Stimulated activated naive B cell treated with anti-CD40 and anti-IgM and Interleukin-4, amounts not matched to agents 10 μg/mL and 1 μg/mL and 100 μg/mL, for 72 hours (primary cell): ENCODE results near the gene MSI2.
A peak's percentile ranks its signal among the peaks of the same experiment; 100 is the strongest.

ENCODE experiments used
- ATAC-seq, 2 donors: fragments of 150-1000 bp; cut with Tn5 transposase; replicated peaks; 2 replicates each; pipeline ENCODE4 v1.10.0; 2021; ENCODE audit warnings: moderate library complexity in 1 of 2
- DNase-seq: peaks from one replicate; pipeline ENCODE4 v3.0.0; 2021
- H3K27ac Mint-ChIP-seq: one replicate; pipeline ENCODE4 v1.8.0; 2022; ENCODE audit warnings: mild to moderate bottlenecking, mixed read lengths
- H3K27me3 Mint-ChIP-seq, 2 donors: one replicate each; pipeline ENCODE4 v1.8.0; 2022; ENCODE audit warnings: mixed read lengths in 2 of 2
- H3K36me3 Mint-ChIP-seq, 2 donors: one replicate each; pipeline ENCODE4 v1.8.0; 2022; ENCODE audit warnings: mixed read lengths in 2 of 2, mild to moderate bottlenecking in 1 of 2
- H3K4me1 Mint-ChIP-seq, 2 donors: one replicate each; pipeline ENCODE4 v1.8.0; 2022; ENCODE audit warnings: mixed read lengths in 2 of 2, mild to moderate bottlenecking in 1 of 2
- H3K4me3 Mint-ChIP-seq, 2 donors: one replicate each; pipeline ENCODE4 v1.8.0; 2022; ENCODE audit warnings: mild to moderate bottlenecking in 2 of 2, mixed read lengths in 2 of 2, moderate library complexity in 1 of 2
- H3K9me3 Mint-ChIP-seq, 2 donors: one replicate each; pipeline ENCODE4 v1.8.0; 2022; ENCODE audit warnings: mixed read lengths in 2 of 2, mild to moderate bottlenecking in 1 of 2

The MSI2 gene

DNA sequence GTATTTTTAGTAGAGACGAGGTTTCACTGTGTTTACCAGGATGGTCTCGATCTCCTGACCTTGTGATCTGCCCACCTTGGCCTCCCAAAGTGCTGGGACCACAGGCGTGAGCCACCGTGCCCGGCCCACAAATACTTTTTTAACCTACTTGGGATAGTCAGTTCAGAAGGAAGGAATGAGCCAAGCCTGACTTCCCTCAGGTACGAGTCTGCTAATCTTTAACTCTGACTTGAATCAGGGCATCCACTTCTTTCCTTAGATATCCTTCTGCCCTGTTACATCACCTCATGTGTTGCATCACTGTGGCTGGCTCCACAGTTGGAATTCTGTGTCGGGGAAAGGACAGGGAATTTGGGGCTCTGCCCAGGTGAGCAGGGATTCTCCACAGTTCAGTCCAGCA lies 120.8 kb downstream of the MSI2 start:
- no peaks in the 10 kb centered on the region for H3K9me3 Mint-ChIP-seq
- DNase-seq: no peak
- peaks cover 30 to 55% of the 10 kb centered on the region in 2 donors for H3K36me3 Mint-ChIP-seq
- H3K4me3 Mint-ChIP-seq: no peak overlapping the region
- peaks cover 21 to 45% of the 10 kb centered on the region in 2 donors for H3K4me1 Mint-ChIP-seq
- H3K27me3 Mint-ChIP-seq: no peaks in the 10 kb centered on the region
- H3K27ac Mint-ChIP-seq: no peak overlapping the region
- ATAC-seq: no peak

GRCh38 chr17:57379237-57379894 lies 123.0 kb downstream of the MSI2 start:
- Mint-ChIP-seq H3K4me1 (peaks cover 30 to 45% of the 10 kb centered on the region in 2 donors), H3K9me3 (peaks cover 0 to 2% of the 10 kb centered on the region in 2 donors), H3K27me3 (no peaks in the 10 kb centered on the region), H3K36me3 (peaks cover 31 to 55% of the 10 kb centered on the region in 2 donors), H3K4me3 (peak overlapping the region; percentile 12 to 40), H3K27ac (peak overlapping the region; percentile 88)
- no peak for DNase-seq
- ATAC-seq: no peak

DNA sequence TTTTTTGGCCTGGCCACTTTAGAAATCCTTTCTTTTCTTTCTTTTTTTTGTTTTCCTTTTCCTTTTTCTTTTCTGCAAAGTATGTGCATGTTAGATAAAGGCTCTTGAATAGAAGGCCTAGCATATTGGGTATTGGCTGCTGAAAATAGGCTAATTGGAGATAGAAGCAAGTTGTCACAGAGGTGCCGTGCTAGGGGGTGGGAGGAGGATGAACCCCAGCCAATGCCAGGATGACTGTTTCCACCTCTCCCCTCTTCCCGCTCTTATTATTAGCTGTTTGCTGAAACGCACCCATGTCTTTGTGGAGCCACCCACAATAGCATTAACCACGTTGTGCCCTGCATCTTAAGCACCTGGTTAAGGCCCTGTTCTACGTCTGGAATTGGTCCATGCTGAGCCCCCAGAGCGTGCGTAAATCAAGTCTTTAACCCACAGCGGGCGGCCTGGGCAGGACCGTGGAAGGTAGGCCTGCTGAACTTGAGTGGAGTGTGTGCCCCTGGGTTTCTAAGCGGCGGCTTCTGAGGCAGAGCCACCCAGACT lies 123.6 kb downstream of the MSI2 start:
- Mint-ChIP-seq H3K4me1 (peaks cover 31 to 50% of the 10 kb centered on the region in 2 donors), H3K36me3 (peaks cover 34 to 58% of the 10 kb centered on the region in 2 donors), H3K9me3 (peaks cover 0 to 3% of the 10 kb centered on the region in 2 donors), H3K4me3 (peak overlapping the region in 1 of 2 donors; percentile 40), H3K27ac (peak overlapping the region; percentile 88), H3K27me3 (no peaks in the 10 kb centered on the region)
- ATAC-seq (no peak), DNase-seq (no peak)

DNA sequence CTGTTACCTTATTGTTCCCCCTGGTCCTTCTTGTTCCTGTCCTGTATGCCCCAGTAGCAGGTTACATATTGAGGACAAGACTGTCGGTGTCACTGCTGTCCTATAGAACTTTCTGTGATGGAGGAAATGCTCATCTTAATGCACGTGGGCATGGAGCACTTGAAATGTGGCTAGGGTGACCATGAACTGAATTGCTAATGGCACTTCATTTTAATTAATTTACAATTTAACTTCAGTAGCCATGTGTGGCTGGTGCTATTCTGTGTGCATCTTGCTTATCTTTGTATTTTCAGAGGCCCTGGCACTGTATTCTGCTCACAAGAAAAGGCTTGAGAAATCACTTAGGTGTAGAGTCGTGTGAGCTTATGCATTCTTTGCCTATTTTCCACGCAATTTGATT lies 125.2 kb downstream of the MSI2 start:
- DNase-seq (no peak), ATAC-seq (no peak)
- H3K9me3 Mint-ChIP-seq: peaks cover 0 to 3% of the 10 kb centered on the region in 2 donors
- H3K4me3 Mint-ChIP-seq: no peak overlapping the region
- peaks cover 34 to 60% of the 10 kb centered on the region in 2 donors for H3K36me3 Mint-ChIP-seq
- H3K27me3 Mint-ChIP-seq: no peaks in the 10 kb centered on the region
- H3K4me1 Mint-ChIP-seq: peaks cover 37 to 52% of the 10 kb centered on the region in 2 donors
- no peak overlapping the region for H3K27ac Mint-ChIP-seq

GRCh38 chr17:57384219-57384618 lies 127.9 kb downstream of the MSI2 start:
- no peak for ATAC-seq
- DNase-seq: no peak
- no peak overlapping the region for H3K27ac Mint-ChIP-seq
- H3K36me3 Mint-ChIP-seq: peaks cover 44 to 71% of the 10 kb centered on the region in 2 donors
- no peaks in the 10 kb centered on the region for H3K27me3 Mint-ChIP-seq
- H3K4me3 Mint-ChIP-seq: no peak overlapping the region
- peaks cover 7 to 11% of the 10 kb centered on the region in 2 donors for H3K9me3 Mint-ChIP-seq
- peaks cover 32 to 43% of the 10 kb centered on the region in 2 donors for H3K4me1 Mint-ChIP-seq

GRCh38 chr17:57385975-57386374 lies 129.7 kb downstream of the MSI2 start:
- DNase-seq (no peak), ATAC-seq (no peak)
- H3K27me3 Mint-ChIP-seq: no peaks in the 10 kb centered on the region
- no peak overlapping the region for H3K4me3 Mint-ChIP-seq
- peaks cover 26 to 45% of the 10 kb centered on the region in 2 donors for H3K4me1 Mint-ChIP-seq
- H3K27ac Mint-ChIP-seq: no peak overlapping the region
- peaks cover 7 to 11% of the 10 kb centered on the region in 2 donors for H3K9me3 Mint-ChIP-seq
- H3K36me3 Mint-ChIP-seq: peaks cover 47 to 77% of the 10 kb centered on the region in 2 donors

- Mint-ChIP-seq H3K27ac (no peak overlapping the region), H3K4me1 (peaks cover 22 to 50% of the 10 kb centered on the region in 2 donors), H3K4me3 (no peak overlapping the region), H3K27me3 (no peaks in the 10 kb centered on the region), H3K36me3 (peaks cover 53 to 86% of the 10 kb centered on the region in 2 donors), H3K9me3 (peaks cover 7 to 11% of the 10 kb centered on the region in 2 donors)
- DNase-seq (no peak), ATAC-seq (no peak)
Measured at GRCh38 chr17:57387575-57387974, 131.3 kb downstream of the MSI2 start.

DNA sequence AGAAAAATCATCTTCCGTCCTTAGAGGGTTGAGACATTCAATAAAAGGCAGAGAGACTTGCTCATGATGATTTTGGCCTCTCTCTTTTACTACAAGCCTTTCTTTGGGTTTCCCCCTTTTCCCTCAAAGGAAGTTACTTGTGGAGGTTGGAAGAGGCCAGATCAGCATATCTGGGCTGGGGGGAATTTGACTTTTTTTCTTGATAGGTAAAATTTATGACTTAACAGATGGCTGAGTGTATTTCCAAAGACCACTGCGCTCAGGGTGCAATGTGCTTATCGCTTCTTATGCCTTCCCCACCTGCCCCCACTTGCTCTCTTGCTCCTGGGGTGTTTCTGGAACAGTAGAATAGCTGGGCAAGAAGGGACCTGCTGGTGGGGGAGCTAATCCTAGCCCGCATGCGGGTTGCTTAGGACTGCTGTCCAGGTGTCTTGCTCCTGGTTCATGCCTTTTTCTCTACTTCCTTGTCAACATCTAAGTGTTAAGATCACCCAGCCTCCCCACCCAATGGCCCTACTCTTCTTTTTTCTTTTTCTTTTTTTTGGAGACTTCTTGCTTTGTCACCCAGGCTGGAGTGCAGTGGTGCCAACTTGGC lies 131.9 kb downstream of the MSI2 start:
- H3K4me1 Mint-ChIP-seq: peaks cover 19 to 50% of the 10 kb centered on the region in 2 donors
- H3K4me3 Mint-ChIP-seq: no peak overlapping the region
- H3K27ac Mint-ChIP-seq: no peak overlapping the region
- peaks cover 10 to 13% of the 10 kb centered on the region in 2 donors for H3K9me3 Mint-ChIP-seq
- DNase-seq (no peak), ATAC-seq (no peak)
- H3K36me3 Mint-ChIP-seq: peaks cover 55 to 88% of the 10 kb centered on the region in 2 donors
- no peaks in the 10 kb centered on the region for H3K27me3 Mint-ChIP-seq

GRCh38 chr17:57389473-57389872 lies 133.2 kb downstream of the MSI2 start:
- no peak overlapping the region for H3K27ac Mint-ChIP-seq
- peaks cover 55 to 90% of the 10 kb centered on the region in 2 donors for H3K36me3 Mint-ChIP-seq

DNA sequence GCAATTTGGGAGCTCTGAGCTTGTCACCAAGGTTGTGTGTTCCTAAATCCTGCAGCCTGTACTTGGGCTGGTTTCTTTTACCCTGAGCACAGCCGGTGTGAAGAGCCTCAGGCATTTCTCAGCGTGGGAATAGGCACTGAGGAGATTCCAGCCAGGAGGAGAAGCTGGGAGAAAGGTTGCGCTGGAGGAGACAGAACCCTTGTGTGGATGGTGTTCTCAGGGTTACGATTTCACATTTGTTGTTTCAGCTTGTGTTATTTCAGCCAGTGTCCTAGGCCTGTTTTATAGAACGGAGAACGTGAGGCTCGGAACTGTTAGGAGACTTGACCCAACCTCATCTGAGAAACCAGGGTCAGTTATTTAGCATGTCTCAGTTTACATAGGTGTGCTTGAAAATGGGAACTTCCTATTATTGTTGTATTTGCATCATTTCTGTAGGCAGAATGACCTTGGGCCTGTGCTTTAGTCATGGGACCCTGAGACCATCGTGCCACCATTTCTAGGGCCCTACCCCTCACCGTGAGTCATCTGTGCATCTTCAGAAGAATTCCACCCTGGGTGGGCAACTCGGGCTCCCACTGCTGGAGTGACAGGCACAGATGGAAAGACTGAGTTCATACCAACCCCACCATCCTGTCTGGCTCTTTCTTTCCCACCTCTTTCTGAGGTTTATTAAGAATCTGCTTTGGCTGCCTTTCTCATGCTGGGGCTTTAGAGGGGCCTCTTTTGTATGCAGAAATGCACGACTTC lies 134.9 kb downstream of the MSI2 start:
- Mint-ChIP-seq H3K27ac (no peak overlapping the region), H3K27me3 (no peaks in the 10 kb centered on the region), H3K4me3 (no peak overlapping the region)

More at GRCh38 chr17:57389473-57389872, 133.2 kb downstream of the MSI2 start:
- H3K27me3 Mint-ChIP-seq: no peaks in the 10 kb centered on the region
- no peak overlapping the region for H3K4me3 Mint-ChIP-seq
- H3K9me3 Mint-ChIP-seq: peaks cover 13% of the 10 kb centered on the region in 2 donors
- ATAC-seq (no peak), DNase-seq (no peak)
- peaks cover 15 to 50% of the 10 kb centered on the region in 2 donors for H3K4me1 Mint-ChIP-seq

DNA sequence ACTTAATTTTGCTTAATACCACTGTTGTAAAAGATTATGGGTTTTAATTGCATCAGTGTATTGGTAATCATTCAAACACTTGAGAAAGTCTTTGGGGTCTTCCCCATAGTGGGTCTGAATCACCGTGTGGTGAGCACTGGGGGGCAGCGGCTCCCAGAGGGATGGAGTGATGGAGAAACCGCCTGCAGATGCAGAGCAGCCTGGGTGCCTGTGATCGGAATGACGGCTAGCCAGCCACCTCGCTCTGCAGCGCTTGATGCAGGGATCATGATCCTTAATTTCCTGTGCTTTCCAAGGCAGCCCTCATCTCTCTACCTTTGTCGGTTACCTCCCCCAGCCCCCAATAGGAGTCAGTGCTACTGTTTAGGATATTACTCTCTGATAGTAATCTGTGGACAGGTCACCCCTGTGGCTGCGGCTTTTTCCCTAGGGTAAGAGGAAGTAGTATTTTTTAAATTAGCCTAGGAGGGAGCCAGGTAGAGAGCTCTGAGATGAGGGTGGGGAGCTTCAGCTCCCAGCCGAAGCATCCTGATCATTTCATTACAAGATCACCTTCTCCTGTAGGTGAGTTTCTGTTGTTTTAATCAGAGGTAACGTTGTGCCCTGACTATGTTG lies 135.6 kb downstream of the MSI2 start:
- DNase-seq (no peak), ATAC-seq (no peak)
- no peak overlapping the region for H3K27ac Mint-ChIP-seq
- H3K9me3 Mint-ChIP-seq: peaks cover 11% of the 10 kb centered on the region in 2 donors
- H3K4me1 Mint-ChIP-seq: peaks cover 15 to 43% of the 10 kb centered on the region in 2 donors
- H3K4me3 Mint-ChIP-seq: no peak overlapping the region
- peaks cover 36 to 80% of the 10 kb centered on the region in 2 donors for H3K36me3 Mint-ChIP-seq
- H3K27me3 Mint-ChIP-seq: no peaks in the 10 kb centered on the region

More for the DNA sequence above, 134.9 kb downstream of the MSI2 start:
- DNase-seq: no peak
- peaks cover 12 to 13% of the 10 kb centered on the region in 2 donors for H3K9me3 Mint-ChIP-seq
- H3K36me3 Mint-ChIP-seq: peaks cover 43 to 83% of the 10 kb centered on the region in 2 donors
- peaks cover 15 to 43% of the 10 kb centered on the region in 2 donors for H3K4me1 Mint-ChIP-seq
- ATAC-seq: no peak

DNA sequence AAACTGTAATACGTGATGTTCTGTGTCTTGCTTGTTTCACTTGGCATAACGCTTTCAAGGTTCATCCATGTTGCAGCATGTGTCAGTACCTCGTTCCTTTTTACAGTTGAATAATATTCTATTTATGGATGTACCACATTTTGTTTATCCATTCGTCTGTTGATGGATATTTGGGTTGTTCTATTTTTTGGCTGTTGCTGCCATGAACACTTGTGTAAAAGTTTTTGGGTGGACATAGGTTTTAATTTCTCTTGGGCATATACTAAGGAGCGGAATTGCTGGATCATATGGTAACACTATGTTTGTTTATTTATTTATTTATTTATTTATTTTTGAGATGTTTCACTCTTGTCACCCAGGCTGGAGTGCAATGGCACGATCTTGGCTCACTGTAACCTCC lies 137.0 kb downstream of the MSI2 start:
- Mint-ChIP-seq H3K27ac (no peak overlapping the region), H3K36me3 (peaks cover 25 to 70% of the 10 kb centered on the region in 2 donors), H3K27me3 (no peaks in the 10 kb centered on the region), H3K4me3 (no peak overlapping the region), H3K9me3 (peaks cover 6% of the 10 kb centered on the region in 2 donors), H3K4me1 (peaks cover 21 to 38% of the 10 kb centered on the region in 2 donors)
- no peak for DNase-seq
- ATAC-seq: no peak

GRCh38 chr17:57394375-57394774 lies 138.1 kb downstream of the MSI2 start:
- no peak overlapping the region for H3K4me3 Mint-ChIP-seq
- peaks cover 4 to 6% of the 10 kb centered on the region in 2 donors for H3K9me3 Mint-ChIP-seq
- no peak for DNase-seq
- H3K4me1 Mint-ChIP-seq: peaks cover 21 to 35% of the 10 kb centered on the region in 2 donors
- peaks cover 22 to 62% of the 10 kb centered on the region in 2 donors for H3K36me3 Mint-ChIP-seq
- H3K27me3 Mint-ChIP-seq: no peaks in the 10 kb centered on the region
- no peak overlapping the region for H3K27ac Mint-ChIP-seq
- no peak for ATAC-seq
